HK-2 (cell line): ENCODE results near the gene GBP3.
"Not testable (repeated sequence)": the region's sequence is repeated elsewhere in the genome, so short reads cannot be mapped to it uniquely, and the experiment has no call there.

Source experiments
- DNase-seq: peaks from one replicate; pipeline ENCODE4 v3.0.0-alpha.2; 2018; ENCODE audit not compliant: unreplicated experiment

Gene GBP3

DNA sequence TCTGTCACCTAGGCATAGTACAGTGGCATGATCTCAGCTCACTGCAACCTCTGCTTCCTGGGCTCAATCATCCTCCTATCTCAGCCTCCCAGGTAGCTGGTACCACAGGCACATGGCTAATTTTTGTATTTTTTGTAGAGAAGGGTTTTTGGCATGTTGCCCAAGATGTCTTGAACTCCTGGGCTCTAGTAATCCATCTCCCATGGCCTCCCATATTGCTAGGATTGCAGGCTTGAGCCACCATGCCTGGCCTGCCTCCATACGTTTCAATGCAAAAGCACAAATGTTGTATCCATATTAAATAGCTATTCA lies 17.6 kb upstream of the GBP3 start:
- DNase-seq, result no peak

DNA sequence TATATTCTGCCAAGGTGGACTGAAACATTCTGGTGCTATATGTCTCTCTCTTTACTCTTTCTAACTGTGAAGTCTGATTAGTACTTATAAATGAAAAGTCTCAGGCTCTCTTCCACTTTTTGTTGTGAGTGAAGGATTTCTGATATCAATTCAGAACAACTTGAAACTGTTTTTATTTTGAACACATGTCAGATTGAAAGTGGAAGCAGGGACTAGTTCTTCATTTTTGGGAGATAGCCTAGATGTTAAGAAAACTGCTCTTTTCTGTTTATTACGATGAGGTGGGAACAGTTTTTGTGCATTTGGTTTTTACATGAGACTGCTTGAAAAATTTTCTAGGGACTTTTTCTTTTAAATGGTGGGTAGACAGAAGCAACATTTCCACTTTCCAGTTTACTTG lies 14.5 kb upstream of the GBP3 start:
- DNase-seq, result no peak

DNA sequence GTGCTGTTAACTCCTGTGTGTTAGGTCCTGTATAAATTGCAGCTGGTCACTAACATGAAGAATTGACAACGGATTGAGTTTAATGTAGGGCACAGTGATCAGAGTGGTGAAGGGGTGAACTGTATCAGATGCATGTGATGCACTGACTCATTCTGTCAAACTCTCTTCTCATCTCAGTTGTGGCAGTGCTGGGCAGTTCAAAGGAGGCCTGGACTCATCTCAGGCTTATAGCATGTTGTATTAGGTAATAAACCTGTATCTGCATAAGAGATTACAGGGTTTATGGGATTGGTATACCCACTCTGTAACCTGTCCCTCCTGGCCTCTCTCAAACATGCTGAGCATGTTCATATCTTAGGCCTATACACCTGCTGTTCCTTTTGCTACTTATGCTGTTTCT lies 12.4 kb upstream of the GBP3 start:
- no peak for DNase-seq

DNA sequence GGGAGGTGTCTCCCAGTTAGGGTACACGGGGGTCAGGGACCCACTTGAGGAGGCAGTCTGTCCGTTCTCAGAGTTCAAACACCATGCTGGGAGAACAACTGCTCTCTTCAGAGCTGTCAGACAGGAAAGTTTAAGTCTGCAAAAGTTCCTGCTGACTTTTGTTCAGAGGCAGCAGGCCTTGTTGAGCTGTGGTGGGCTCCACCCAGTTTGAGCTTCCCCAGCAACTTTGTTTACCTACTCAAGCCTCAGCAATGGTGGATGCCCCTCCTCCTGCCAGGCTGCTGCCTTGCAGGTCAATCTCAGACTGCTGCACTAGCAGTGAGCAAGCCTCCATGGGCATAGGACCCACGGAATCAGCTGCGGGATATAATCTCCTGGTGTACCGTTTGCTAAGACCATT lies 11.3 kb upstream of the GBP3 start:
- not testable (repeated sequence) for DNase-seq

DNA sequence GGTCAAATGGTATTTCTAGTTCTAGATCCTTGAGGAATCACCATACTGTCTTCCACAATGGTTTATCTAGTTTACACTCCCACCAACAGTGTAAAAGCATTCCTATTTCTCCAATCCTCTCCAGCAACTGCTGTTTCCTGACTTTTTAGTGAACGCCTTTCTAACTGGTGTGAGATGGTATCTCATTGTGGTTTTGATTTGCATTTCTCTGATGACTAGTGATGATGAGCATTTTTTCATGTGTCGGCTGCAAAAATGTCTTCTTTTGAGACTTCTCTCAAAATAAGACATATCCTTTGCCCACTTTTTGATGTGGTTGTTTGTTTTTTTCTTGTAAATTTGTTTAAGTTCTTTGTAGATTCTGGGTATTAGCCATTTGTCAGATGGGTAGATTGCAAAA lies 6.4 kb upstream of the GBP3 start:
- DNase-seq, result not testable (repeated sequence)

DNA sequence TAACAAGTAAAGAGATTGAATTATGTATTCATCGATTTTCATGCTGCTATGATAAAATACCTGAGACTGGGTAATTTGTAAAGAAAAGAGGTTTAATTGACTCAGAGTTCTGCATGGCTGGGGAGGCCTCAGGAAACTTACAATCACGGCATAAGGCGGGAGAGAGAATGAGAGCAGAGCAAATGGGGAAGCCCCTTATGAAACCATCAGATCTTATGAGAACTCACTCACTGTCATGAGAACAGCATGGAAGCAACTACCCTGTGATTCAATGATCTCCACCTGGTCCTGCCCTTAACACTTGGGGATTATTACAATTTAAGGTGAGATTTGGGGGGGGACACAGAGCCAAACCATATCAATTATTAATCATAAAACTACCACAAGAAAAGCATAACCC lies 3.3 kb upstream of the GBP3 start:
- no peak for DNase-seq

DNA sequence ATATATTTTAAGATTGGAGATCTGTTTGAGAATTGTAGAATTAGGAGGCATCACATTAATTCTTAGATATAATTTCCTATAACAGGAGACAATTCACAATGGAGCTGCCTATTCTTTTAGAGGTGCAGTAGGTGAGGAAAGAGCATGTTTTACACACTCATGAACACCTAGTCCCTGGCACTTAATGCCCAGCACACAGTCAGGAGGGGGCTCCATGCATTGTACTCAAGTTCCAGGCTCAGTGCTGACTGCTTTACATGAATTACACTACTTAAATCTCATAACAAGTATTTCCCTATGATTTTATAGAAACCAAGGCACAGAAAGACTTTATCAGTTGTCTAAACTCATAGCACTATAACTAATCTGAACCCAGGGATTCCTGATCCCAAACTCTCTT lies 360 bp upstream of the GBP3 start:
- no peak for DNase-seq

DNA sequence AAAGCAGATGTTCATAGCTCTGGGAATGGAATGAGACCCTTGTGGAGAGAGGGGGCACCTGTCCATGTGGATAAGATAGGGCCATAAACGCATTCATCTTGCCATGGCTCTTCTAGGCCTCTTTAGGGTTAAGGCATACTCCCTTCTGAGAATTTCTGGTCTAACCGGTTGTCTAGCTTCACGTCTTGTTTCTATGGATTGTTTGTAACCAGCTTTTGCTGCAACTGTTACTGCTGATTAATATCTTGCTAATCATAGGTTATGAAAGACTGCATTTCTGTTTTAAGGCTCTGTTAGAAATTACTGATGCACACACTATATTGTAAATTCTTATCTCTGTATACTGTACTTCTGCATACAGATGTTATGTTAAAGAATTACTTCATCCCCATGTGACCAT lies 4.3 kb downstream of the GBP3 start:
- DNase-seq, result not testable (repeated sequence)

DNA sequence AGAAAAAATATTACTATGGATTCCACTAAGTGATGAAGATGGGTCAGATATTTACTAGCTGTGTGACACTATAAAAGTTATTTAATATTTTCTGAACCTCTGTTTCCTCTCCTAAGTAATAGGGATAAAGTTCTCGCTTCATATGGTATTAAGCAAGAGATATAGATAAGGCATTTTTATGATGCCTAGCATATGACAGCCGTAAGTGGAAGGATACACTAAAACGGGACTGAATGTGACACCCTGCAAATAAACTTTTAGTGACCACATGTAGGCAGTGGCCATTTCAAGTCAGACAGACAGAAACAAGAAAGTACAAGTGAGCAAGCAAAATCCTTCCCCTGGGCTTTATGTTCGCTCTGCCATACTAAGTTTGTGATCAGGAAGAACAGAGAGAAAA lies 14.2 kb downstream of the GBP3 start:
- no peak for DNase-seq

DNA sequence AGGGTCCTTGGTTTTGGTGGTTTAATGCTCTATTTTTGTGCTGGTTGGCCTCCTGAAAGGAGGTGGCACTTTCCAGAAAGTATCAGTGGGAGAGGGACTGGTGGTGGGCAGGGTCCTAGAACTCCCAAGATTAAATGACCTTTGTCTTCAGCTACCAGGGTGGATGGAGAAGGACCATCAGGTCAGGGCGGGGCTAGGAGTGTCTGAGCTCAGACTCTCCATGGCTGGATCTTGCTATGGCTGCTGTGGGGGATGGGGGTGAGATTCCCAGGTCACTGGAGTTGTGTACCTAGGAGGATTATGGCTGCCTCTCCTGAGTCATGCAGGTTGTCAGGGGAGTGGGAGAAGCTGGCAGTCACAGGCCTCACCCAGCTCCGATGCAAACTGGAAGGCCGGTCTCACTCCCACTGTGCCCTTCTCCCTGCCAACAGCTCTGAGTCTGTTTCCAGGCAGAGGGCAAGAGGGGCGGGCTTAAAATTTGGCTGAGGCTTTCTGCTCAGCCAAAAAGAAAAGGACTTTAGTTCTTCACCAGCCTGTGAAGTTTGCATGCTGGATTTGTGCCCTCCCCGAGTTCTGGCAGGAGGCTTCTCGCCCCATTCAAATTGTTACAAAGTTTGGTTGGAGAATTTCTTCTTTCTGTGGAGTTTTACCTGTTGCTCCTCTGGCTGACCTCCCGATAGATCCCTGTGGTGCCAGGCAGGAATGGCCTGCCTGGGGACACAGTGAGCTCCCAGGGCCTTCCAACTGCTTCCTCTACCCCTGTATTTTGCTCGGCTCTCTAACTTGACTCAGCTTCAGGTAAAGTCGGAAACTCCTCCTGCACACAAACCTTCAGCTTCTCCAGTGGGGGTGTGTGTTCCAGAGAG lies 17.1 kb downstream of the GBP3 start:
- no peak for DNase-seq

DNA sequence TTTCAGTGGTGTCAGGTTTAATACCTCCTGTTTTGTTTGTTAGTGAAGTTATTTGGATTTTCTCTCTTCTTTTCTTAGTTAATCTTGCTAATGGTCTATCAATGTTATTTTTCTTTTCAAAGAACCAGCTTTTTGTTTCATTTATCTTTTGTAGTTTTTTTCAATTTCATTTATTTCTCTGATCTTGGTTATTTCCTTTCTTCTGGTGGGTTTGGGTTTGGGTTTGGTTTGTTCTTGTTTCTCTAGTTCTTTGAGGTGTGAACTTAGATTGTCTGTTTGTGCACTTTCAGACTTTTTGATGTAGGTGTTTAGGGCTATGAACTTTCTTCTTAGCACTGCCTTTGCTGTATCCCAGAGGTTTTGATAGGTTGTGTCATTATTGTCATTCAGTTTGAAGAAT lies 20.5 kb downstream of the GBP3 start:
- DNase-seq, result not testable (repeated sequence)

DNA sequence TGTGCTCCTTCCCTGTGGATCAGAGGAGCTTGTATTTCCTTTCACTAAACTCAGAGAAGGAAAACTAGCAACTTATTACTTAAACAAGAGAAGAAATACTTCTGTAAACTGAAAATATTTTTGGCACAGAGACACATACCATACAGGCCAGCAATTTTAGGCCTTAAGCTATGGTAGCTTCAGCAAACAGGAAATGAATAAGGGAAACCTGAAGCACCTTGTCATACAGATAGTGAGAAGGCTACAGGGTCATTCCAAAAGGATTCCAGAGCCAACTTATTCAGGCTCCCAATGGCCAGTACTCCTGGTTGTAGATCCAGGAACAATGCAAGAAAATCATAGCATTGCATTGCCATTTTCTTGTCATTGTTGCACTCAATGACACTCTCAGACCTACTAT lies 21.2 kb downstream of the GBP3 start:
- DNase-seq, result no peak

DNA sequence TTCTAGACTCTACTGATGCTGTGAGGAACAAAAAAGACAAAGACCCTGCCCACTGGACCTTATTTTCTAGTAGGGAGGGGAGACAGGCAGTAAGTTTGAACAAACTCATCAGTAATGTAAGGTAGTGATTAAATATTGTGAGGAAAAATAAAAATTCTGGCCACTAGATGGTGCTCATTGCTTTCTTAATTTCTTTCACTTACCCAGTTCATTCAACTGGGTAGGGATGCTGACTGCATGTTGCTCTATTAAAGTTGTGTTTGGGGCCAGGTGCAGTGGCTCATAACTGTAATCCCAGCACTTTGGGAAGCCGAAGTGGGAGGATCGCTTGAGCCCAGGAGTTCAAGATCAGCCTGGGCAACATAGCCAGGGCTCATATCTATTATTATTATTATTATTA lies 23.9 kb downstream of the GBP3 start:
- DNase-seq, result no peak

DNA sequence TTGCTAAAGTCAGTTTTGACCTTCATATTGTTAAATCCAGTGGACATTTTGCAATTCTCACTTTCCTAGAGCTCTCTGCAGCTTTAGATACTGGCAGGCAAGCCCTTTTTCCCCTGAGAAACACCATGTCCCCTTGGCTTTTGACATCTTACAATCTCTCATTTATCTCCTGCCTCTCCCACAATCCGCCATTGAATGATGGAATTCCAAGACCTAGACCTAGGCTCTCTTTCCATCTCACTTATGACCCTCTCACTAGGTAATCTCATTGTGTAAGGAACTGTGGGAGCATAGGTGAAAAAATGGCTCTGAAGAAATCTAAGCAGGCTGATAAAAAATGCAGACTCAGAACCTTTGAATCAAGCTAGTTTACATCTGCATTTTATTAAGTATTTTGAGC lies 32.2 kb downstream of the GBP3 start:
- no peak for DNase-seq

DNA sequence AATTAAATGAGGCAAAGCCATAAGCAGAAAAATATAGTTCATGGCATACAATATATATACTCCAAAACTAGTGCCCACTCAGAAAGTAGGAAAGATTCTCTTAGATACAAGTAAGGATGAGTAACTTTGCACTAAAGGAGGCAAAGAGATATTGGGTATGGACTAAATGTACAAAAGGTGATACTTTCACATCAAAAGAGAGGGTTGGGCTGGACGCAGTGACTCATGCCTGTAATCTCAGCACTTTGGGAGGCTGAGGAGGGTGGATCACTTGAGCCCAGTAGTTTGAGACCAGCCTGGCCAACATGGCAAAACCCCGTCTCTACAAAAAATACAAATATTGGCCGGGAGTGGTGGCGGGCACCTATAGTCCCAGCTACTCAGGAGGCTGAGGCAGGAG lies 37.0 kb downstream of the GBP3 start:
- no peak for DNase-seq

DNA sequence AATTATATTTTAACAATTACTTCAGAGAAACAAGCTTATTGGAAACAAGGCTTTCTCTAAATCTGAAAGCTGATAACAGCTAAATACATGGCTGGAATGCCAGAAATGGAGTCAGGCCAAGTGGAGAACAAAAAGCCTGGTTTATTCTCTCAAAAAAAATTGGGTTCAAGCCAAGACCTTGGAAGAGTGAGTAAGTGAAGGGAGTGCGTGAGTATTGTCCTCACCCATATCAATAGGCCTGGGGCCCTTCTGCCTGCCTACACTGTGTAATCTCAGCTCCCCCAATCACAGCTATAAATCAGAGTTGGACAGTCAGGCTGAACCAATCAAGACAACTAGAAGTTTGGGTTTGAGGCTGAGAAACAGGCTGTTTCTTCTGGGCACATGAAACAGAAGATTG lies 37.6 kb downstream of the GBP3 start:
- DNase-seq, result no peak

DNA sequence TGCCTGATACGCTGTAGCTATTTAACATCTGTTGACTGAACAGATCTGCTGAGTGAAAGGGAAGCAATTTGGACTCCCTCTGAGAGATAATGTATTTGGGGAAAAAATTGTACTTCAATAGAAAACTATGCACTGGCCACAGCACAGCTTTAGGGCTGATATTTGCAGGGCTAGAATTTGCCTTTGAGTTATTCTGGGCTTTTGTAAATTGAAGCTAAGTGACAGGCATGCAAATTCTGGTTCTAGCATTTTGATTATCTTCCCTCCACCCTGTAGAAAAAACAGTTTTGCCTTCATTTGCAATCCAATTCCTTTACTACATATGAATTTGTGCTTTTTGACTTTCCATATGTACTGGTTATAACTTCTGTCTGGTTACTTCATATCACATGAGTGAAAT lies 38.1 kb downstream of the GBP3 start:
- no peak for DNase-seq

DNA sequence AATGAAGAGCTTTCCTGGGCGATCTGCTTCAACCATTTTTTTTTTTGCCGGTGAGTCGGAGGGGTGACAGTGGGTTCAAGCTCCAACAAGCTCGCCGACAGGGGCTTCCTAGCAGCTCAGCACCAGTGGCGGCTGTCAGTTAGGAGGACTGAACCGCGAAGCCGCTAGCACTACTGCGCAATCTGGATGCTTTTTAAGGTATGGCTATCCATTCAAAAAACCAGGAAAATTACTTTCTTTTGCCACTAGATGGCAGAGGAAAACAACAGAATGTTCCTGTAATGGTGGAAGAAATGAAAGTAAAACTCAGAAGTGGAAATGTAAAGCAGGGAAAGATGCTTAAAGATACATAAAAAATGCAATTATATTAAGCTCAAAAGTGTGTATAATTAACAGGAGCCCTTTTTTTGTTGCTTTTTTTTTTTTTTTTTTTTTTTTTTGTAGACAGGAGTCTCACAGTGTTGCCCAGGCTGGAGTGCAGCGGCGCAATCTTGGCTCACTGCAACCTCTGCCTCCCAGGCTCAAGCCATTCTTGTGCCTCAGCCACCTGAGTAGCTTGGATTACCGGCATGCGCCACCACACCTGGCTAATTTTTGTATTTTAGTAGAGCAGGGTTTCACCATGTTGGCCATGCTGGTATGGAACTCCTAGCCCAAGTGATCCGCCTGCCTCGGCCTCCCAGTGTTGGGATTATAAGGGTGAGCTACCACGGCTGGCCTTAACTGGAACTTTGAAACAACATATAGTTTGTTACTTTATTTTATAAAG lies 38.7 kb downstream of the GBP3 start:
- no peak for DNase-seq

DNA sequence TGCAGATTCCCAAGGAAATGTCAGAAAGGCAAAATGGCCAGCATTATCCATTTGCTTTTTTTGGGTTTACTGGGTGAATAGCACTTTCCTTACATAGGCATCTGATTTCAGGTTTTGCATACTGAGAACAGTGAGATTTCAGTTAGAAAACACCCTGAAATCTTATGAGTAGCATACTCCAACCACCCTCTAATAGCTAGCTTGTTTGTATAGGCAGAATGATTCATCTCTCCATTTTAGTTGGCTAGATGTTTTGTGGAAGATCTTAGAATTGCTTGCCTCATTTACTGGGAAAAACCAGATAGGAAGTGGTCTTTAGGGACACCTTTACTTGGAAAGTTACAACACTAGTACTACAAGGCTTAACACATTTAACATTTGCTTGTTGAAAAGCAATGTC lies 40.6 kb downstream of the GBP3 start:
- no peak for DNase-seq

DNA sequence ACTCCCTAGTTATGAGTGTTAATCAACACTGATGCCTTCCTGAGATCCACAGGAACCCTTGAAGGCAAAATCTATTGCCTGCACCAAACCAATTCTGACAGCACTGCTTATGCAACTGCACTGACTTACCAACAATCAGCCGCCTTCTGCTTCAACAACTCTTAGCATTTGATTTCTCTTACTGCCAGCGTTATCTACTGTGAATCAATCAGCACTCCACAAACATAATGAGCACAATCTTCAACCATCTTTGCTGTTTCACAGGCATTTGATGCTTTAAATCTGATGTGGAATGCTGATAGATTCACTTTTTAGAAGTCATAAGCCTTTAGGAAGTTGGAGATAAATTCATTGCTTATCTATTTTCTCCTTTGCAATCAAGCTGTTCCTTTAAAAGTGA lies 41.2 kb downstream of the GBP3 start:
- DNase-seq, result not testable (repeated sequence)

DNA sequence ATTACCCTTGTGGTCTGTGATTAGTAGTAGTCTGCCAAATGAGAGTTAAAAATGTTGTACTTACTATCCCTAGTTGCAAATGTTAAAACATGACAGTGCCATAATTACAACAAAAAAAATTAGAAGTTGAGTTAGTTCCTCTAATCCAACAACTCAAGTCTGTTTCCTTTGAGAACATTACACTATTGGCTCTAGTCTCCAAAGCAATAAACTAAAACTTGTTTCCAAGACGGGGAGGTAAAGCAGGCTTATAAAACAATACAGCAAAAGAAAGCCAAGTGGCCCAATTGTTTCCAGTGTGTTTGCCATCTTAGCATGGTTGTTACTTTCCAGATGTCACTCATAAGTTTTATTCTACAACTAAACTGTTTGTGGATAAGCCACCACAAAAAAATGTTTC lies 41.8 kb downstream of the GBP3 start:
- DNase-seq, result no peak

DNA sequence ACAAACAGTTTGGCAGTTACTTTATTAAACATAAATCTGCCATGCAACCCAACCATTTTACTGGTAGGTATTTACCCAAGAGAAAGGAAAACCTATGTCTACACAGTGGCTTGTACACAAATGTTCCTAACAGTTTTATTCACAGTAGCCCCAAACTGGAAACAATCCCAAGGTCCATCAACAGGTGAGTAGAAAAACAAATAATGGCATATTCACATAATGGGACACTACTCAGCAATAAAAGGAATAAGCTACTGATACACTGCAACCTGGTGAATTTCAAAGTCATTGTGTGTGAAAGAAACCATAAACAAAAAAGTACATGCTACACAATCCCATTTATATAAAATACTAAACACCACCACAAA lies 42.9 kb downstream of the GBP3 start:
- no peak for DNase-seq

DNA sequence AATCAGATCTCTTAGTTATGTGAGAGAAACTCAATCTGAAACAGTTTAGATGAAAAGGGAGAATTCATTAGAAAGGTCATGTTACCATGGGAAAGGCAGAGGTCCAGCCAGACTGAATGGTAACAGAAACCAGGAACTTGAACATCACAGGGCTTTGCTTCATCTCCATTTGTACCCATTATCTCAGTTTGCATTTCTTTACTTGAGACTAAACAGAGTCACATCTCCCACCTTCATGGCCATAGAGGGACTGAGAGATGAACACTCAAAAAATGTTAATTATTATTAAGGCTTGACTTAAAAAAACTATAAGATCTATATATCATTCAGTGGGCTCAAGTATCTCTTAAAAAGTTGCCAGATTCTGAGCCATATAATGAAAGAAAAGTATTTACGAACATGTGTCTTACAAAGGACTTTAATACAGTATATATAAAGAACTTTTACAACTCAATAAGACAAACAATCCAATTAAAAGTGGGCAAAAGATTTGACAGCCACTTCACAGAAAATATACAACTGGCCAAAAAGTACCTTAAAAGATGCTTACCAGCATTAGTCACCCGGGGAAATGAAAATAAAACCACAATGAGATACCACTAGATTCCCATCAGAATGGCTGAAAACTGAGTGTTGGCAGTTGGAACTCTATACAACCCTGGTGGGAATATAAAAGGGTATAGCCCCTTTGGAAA lies 43.5 kb downstream of the GBP3 start:
- no peak for DNase-seq
